Measurements from ENCODE around the gene CR1L. TPM values are rescaled to one million over a fixed set of nuclear protein-coding genes. Genes with fewer than 3 reads are reported as not detected.

The CR1L gene
- total and polyA plus RNA-seq, 8 donors, result 0.15 to 1.1 (median 0.73) TPM; not detected in 1

Other genes starting within 250 kb of the CR1L start
- gene CR2, start 190.8 kb upstream of the CR1L start, total RNA-seq, result under 1 TPM; 0.26 to 0.29 TPM
- under 1 TPM; 0.08 to 0.95 (median 0.25) TPM for gene CR2, start 190.8 kb upstream of the CR1L start, polyA plus RNA-seq (ENCODE audit: insufficient read length in 6 of 6)
- 10 to 100 TPM in 1 of 2 donors, 1 to 10 TPM in 1; 6.9 to 37.4 TPM for gene CR1, start 149.0 kb upstream of the CR1L start, total RNA-seq
- 1 to 10 TPM in 1 of 6 donors, under 1 TPM in 5; 0.39 to 1.2 (median 0.72) TPM for gene CR1, start 149.0 kb upstream of the CR1L start, polyA plus RNA-seq (ENCODE audit: insufficient read length in 6 of 6)
- gene CD46, start 106.9 kb downstream of the CR1L start, total RNA-seq, result 100 to 1,000 TPM; 307 to 342 TPM
- gene CD46, start 106.9 kb downstream of the CR1L start, polyA plus RNA-seq (ENCODE audit: insufficient read length in 6 of 6), result 100 to 1,000 TPM; 208 to 276 (median 252) TPM

Measured in left lung (tissue), 8 donors.